ENCODE data around the gene ELMO1. TPM values are rescaled to one million over a fixed set of nuclear protein-coding genes. Genes with fewer than 3 reads are reported as not detected.

Gene ELMO1
- total RNA-seq, 1 experiment from 2014 or later = 8.7 TPM

DNA sequence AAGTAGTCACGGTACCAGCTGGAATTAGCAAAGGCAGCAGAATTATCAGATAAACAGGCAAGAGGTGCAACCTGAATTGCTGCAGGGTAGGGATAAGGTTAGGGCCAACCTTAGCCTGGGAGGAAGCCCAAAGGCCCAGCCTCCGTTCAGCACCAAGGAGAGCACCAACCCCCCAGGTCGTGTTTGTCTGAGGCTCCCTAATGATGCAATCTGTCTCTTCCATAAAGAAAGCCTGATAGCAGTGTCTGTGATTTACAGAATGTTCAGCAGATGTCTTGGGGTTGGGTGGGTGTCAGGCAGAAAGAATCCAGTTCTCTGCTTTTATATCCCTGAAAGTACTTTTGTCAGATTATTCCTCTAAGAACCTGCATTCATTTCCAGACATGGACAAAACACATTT, 396.0 kb downstream of the ELMO1 start:
- Histone ChIP-seq H3K27me3 (ENCODE audit: control insufficient read depth, insufficient read depth, low read length) (no peaks in the 10 kb centered on the region), H3K36me3 (replicated peaks; ENCODE audit: control insufficient read depth, insufficient read depth, low read length) (no peaks in the 10 kb centered on the region), H3K4me3 (ENCODE audit: insufficient read depth, low read depth, low read length) (no peak overlapping the region)
- DNase-seq = peak; percentile 69

- DNase-seq = no peak
Observed at GRCh38 chr7:37050801-37051200, 397.9 kb downstream of the ELMO1 start.

DNA sequence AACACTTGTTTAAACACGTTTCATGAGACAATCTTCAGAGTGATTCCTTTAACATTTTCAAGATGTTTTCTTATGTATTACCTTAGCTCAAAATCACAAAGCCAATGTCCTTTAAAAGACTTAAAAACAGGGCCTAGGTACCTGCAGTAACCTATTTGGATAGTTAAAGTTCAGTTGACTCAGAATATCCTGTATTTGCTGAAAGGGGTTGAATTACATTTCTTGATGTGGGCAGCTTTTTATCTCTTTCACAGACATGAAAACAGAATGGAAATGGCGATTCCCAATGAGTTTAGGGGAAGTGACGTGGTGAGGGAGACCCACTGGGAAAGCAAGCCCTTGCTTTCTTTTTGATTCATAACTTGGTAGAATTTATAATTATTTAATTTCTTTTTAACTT, 400.0 kb downstream of the ELMO1 start:
- DNase-seq = no peak
- H3K27me3 ChIP-seq (ENCODE audit: control insufficient read depth, insufficient read depth, low read length) = no peaks in the 10 kb centered on the region
- no peaks in the 10 kb centered on the region for H3K36me3 ChIP-seq (replicated peaks; ENCODE audit: control insufficient read depth, insufficient read depth, low read length)
- H3K4me3 ChIP-seq (ENCODE audit: insufficient read depth, low read depth, low read length) = no peak overlapping the region

More at GRCh38 chr7:37050801-37051200, 397.9 kb downstream of the ELMO1 start:
- Histone ChIP-seq H3K36me3 (replicated peaks; ENCODE audit: control insufficient read depth, insufficient read depth, low read length) (no peaks in the 10 kb centered on the region), H3K27me3 (ENCODE audit: control insufficient read depth, insufficient read depth, low read length) (no peaks in the 10 kb centered on the region), H3K4me3 (ENCODE audit: insufficient read depth, low read depth, low read length) (no peak overlapping the region)

- peak; percentile 9 for DNase-seq
- Histone ChIP-seq H3K27me3 (ENCODE audit: control insufficient read depth, insufficient read depth, low read length) (no peaks in the 10 kb centered on the region), H3K36me3 (replicated peaks; ENCODE audit: control insufficient read depth, insufficient read depth, low read length) (no peaks in the 10 kb centered on the region), H3K4me3 (ENCODE audit: insufficient read depth, low read depth, low read length) (no peak overlapping the region)
Observed at GRCh38 chr7:37047260-37047659, 401.4 kb downstream of the ELMO1 start.

DNA sequence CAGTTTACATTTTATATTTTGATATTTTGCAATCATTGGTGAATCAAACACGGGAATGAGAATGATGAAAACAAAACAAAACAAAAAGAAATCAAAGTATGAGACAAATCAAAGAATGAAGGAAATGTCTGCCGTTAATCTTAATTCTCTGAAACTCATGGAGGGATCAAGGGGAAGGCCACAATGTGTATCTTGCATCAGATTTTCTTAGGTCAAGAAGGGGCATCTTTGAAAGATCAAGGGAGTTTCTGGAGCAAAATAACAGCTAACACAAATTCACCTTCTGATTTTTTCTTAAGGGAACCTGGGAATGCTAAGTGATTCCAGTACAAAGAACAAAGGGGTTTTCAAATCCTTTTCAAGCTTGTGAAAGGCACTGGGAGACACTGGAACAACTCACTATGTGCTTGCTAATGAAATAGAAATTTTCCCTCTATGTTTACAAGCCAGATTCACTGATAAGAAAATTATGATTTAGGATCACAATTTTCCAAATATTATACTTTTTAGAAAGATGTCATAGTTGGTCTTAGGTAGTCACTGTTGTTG, 402.1 kb downstream of the ELMO1 start:
- DNase-seq = no peak
- H3K36me3 ChIP-seq (replicated peaks; ENCODE audit: control insufficient read depth, insufficient read depth, low read length) = no peaks in the 10 kb centered on the region
- H3K4me3 ChIP-seq (ENCODE audit: insufficient read depth, low read depth, low read length) = no peak overlapping the region
- H3K27me3 ChIP-seq (ENCODE audit: control insufficient read depth, insufficient read depth, low read length) = no peaks in the 10 kb centered on the region

DNA sequence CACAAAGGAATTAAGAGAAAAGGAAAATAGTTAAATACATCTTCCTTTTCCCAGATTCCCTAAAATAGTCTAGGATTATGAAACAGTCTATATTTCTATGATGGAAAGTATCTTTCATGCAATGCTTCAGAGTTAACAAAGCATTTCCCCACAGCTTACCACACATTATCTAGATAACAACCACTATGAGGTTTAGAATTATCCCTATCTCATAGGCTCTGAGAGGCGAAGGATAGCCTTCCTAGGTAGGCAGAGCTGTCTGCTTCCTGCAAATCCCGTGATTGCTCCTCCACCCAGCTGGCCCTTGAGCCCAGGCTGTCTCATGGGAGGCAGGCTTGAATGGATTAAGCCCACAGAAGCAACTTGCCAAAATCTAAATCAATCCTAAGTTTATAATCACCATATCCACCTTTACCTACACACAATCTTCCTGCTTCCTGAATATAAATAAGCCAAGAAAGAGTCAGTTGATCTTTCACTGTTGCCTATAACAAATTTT, 402.9 kb downstream of the ELMO1 start:
- no peak overlapping the region for H3K4me3 ChIP-seq (ENCODE audit: insufficient read depth, low read depth, low read length)
- DNase-seq = no peak
- no peaks in the 10 kb centered on the region for H3K36me3 ChIP-seq (replicated peaks; ENCODE audit: control insufficient read depth, insufficient read depth, low read length)
- H3K27me3 ChIP-seq (ENCODE audit: control insufficient read depth, insufficient read depth, low read length) = no peaks in the 10 kb centered on the region

- H3K36me3 ChIP-seq (replicated peaks; ENCODE audit: control insufficient read depth, insufficient read depth, low read length) = no peaks in the 10 kb centered on the region
- H3K4me3 ChIP-seq (ENCODE audit: insufficient read depth, low read depth, low read length) = no peak overlapping the region
- no peak for DNase-seq
- no peaks in the 10 kb centered on the region for H3K27me3 ChIP-seq (ENCODE audit: control insufficient read depth, insufficient read depth, low read length)
Observed at GRCh38 chr7:37041461-37041860, 407.2 kb downstream of the ELMO1 start.

- DNase-seq = no peak
- H3K36me3 ChIP-seq (replicated peaks; ENCODE audit: control insufficient read depth, insufficient read depth, low read length) = no peaks in the 10 kb centered on the region
- H3K4me3 ChIP-seq (ENCODE audit: insufficient read depth, low read depth, low read length) = no peak overlapping the region
- no peaks in the 10 kb centered on the region for H3K27me3 ChIP-seq (ENCODE audit: control insufficient read depth, insufficient read depth, low read length)
Observed at GRCh38 chr7:37040330-37040729, 408.3 kb downstream of the ELMO1 start.

DNA sequence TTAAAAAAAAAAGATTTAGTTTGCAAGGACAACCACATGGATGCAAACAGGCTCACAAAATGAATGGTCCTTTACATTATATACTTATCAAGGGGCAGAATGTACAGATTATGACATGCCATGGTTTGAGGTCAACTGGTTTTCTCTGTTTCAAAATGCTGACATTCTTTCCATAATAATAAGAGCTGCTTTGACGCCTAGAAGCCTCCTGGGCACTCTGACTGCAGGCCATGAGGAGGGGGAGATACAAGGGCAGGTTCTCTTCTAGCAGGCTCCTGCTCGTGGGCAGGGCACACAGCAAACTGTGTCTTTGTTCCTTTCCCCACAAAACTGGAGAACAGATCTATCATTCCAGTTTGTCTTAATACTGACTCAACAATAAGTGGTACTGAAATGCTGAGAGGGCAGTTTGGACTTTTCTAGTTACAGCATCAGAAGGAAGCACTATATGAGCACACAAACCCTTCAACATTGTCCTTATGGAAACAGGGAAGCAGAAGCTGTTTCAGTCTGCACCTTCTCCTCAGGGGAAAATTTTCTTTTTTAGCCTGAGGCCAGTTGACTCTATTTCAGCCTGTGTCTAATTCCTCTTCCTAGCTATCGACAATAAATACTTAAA, 409.4 kb downstream of the ELMO1 start:
- Histone ChIP-seq H3K36me3 (replicated peaks; ENCODE audit: control insufficient read depth, insufficient read depth, low read length) (no peaks in the 10 kb centered on the region), H3K27me3 (ENCODE audit: control insufficient read depth, insufficient read depth, low read length) (no peaks in the 10 kb centered on the region), H3K4me3 (ENCODE audit: insufficient read depth, low read depth, low read length) (no peak overlapping the region)
- DNase-seq = no peak

GRCh38 chr7:37038706-37039105, 410.0 kb downstream of the ELMO1 start:
- H3K4me3 ChIP-seq (ENCODE audit: insufficient read depth, low read depth, low read length) = no peak overlapping the region
- no peaks in the 10 kb centered on the region for H3K36me3 ChIP-seq (replicated peaks; ENCODE audit: control insufficient read depth, insufficient read depth, low read length)
- no peaks in the 10 kb centered on the region for H3K27me3 ChIP-seq (ENCODE audit: control insufficient read depth, insufficient read depth, low read length)
- DNase-seq = no peak

DNA sequence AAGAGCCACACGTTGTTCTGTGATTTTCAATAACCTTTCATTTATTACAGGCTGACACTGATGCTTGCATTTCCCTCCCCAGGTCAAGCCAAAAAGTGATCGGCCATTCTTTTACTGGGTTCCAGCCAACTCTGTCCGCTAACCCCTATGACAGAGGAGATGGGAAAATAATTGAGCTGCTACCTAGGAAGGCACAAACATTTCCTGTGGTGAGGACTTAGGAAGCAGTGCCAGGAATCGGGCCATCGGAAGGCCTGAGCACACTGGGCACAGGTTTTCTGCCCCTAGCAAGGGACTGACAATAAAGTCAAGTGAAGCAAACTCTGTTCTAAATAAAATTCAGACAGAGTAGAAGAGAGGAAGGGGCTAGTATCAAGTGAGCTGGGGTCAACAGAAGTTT, 411.4 kb downstream of the ELMO1 start:
- Histone ChIP-seq H3K4me3 (ENCODE audit: insufficient read depth, low read depth, low read length) (no peak overlapping the region), H3K27me3 (ENCODE audit: control insufficient read depth, insufficient read depth, low read length) (no peaks in the 10 kb centered on the region), H3K36me3 (replicated peaks; ENCODE audit: control insufficient read depth, insufficient read depth, low read length) (no peaks in the 10 kb centered on the region)
- no peak for DNase-seq

- no peak for DNase-seq
- no peaks in the 10 kb centered on the region for H3K36me3 ChIP-seq (replicated peaks; ENCODE audit: control insufficient read depth, insufficient read depth, low read length)
- H3K4me3 ChIP-seq (ENCODE audit: insufficient read depth, low read depth, low read length) = no peak overlapping the region
- H3K27me3 ChIP-seq (ENCODE audit: control insufficient read depth, insufficient read depth, low read length) = no peaks in the 10 kb centered on the region
Observed at GRCh38 chr7:37035631-37036030, 413.0 kb downstream of the ELMO1 start.

DNA sequence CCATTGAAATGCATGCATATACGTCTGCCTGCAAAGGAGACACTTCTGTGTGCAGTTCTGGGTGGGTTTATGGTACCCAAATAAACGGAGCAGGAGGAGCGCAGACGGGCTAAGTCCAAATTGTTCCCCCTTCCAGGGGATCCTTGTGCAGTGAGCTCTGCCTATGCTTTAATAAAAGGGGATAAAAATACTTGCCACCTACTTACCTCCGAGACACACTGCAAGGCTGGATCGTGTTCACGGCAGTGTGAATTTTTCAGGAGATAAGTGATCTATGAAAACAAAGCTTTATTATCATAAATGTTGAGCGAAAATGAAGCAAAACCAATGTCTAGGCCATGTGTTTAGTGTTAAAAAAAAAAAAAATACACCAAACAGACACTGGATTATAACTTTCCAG, 415.5 kb downstream of the ELMO1 start:
- no peak for DNase-seq
- no peaks in the 10 kb centered on the region for H3K36me3 ChIP-seq (replicated peaks; ENCODE audit: control insufficient read depth, insufficient read depth, low read length)
- no peak overlapping the region for H3K4me3 ChIP-seq (ENCODE audit: insufficient read depth, low read depth, low read length)
- H3K27me3 ChIP-seq (ENCODE audit: control insufficient read depth, insufficient read depth, low read length) = no peaks in the 10 kb centered on the region

DNA sequence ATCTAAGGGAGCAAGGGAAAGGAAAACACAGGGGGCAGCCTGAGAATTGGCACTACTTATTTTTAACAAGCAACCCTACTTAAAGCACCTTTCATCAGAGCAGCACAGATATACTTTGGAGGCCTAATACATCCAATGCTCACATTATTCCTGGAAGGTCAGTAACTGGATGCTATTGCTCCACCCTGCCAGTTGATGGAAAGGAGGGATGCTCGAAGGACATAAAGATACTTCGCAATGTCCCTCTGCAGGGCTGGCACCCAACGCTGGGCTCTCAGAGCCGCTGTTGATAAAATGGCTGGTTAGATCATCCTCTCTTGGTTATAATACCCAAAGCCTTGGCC, 416.4 kb downstream of the ELMO1 start:
- DNase-seq = no peak
- no peak overlapping the region for H3K4me3 ChIP-seq (ENCODE audit: insufficient read depth, low read depth, low read length)
- no peaks in the 10 kb centered on the region for H3K36me3 ChIP-seq (replicated peaks; ENCODE audit: control insufficient read depth, insufficient read depth, low read length)
- H3K27me3 ChIP-seq (ENCODE audit: control insufficient read depth, insufficient read depth, low read length) = no peaks in the 10 kb centered on the region

DNA sequence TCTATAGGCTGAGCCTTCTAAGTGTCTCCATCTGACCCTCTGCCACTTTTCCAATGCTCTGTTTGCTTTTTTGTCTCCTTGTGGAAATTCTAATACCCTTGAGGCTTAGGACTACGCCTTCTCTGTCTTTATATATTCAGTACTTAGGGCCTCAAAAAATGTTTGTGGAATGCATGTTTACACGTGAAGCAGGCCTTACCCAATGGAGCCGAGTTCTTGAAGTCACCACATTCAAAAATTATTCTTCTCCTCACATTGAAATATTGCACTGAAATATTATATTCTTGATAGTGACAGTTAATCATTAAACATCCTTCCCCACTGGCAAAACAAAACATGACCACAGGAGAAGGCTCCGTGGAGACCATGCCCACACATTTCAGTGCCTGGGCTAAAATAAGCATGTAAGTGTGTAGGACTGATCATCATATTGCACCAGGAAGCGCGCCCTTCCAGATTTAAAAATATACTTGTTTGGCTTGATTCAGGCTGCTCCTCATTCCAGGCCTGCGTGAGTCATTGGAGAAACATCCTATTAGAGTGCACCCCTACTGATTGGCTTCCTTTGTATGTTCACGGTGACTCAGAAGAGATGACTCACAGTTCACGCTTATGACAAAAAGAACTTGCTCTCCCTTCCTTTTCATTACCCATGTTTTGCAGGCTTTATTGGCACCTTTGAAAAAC, 416.9 kb downstream of the ELMO1 start:
- DNase-seq = peak; percentile 18
- Histone ChIP-seq H3K4me3 (ENCODE audit: insufficient read depth, low read depth, low read length) (no peak overlapping the region), H3K27me3 (ENCODE audit: control insufficient read depth, insufficient read depth, low read length) (no peaks in the 10 kb centered on the region), H3K36me3 (replicated peaks; ENCODE audit: control insufficient read depth, insufficient read depth, low read length) (no peaks in the 10 kb centered on the region)

Data from H7 (cell line).